ENCODE results near the gene NCF2. TPM values are rescaled to one million over a fixed set of nuclear protein-coding genes. Genes with fewer than 3 reads are reported as not detected.

Gene NCF2
- total RNA-seq, 6 experiments from 2014 or later, result 0.61 to 2.8 (median 1.5) TPM

- Mint-ChIP-seq H3K4me1 (ENCODE audit: low read depth) (peaks cover 59% of the 10 kb centered on the region), H3K36me3 (ENCODE audit: low read depth) (no peaks in the 10 kb centered on the region), H3K9me3 (no peaks in the 10 kb centered on the region), H3K27me3 (ENCODE audit: insufficient read depth) (no peaks in the 10 kb centered on the region; the same call in none of the 2 replicates), H3K27ac (peak overlapping the region; percentile 95), H3K4me3 (peak overlapping the region; percentile 73)
- no peak for TF ChIP-seq CTCF (IDR thresholded peaks at IDR 0.05)
- peak; percentile 27 for DNase-seq
Measured at GRCh38 chr1:183609759-183610452, 19.6 kb upstream of the NCF2 start.

GRCh38 chr1:183609313-183609712 lies 19.1 kb upstream of the NCF2 start:
- H3K27me3 Mint-ChIP-seq (ENCODE audit: insufficient read depth), result no peaks in the 10 kb centered on the region; the same call in 1 of the 2 replicates
- peak overlapping the region; percentile 95 for H3K27ac Mint-ChIP-seq
- DNase-seq, result peak; percentile 88
- TF ChIP-seq CTCF (IDR thresholded peaks at IDR 0.05), result peak; percentile 85
- H3K4me1 Mint-ChIP-seq (ENCODE audit: low read depth), result peaks cover 65% of the 10 kb centered on the region
- H3K4me3 Mint-ChIP-seq, result peak overlapping the region; percentile 73
- H3K9me3 Mint-ChIP-seq, result no peaks in the 10 kb centered on the region
- no peaks in the 10 kb centered on the region for H3K36me3 Mint-ChIP-seq (ENCODE audit: low read depth)

GRCh38 chr1:183607322-183607980 lies 17.2 kb upstream of the NCF2 start:
- Mint-ChIP-seq H3K36me3 (ENCODE audit: low read depth) (no peaks in the 10 kb centered on the region), H3K27me3 (ENCODE audit: insufficient read depth) (no peaks in the 10 kb centered on the region; the same call in 1 of the 2 replicates), H3K27ac (peak overlapping the region; percentile 95), H3K9me3 (no peaks in the 10 kb centered on the region), H3K4me3 (no peak overlapping the region), H3K4me1 (ENCODE audit: low read depth) (peaks cover 77% of the 10 kb centered on the region)
- TF ChIP-seq CTCF (IDR thresholded peaks at IDR 0.05), result no peak
- no peak for DNase-seq

GRCh38 chr1:183605904-183606303 lies 15.6 kb upstream of the NCF2 start:
- Mint-ChIP-seq H3K27me3 (ENCODE audit: insufficient read depth) (no peaks in the 10 kb centered on the region; the same call in none of the 2 replicates), H3K4me3 (no peak overlapping the region)
- no peak for DNase-seq

GRCh38 chr1:183604815-183605214 lies 14.6 kb upstream of the NCF2 start:
- Mint-ChIP-seq H3K27me3 (ENCODE audit: insufficient read depth) (no peaks in the 10 kb centered on the region; the same call in none of the 2 replicates), H3K36me3 (ENCODE audit: low read depth) (no peaks in the 10 kb centered on the region), H3K9me3 (no peaks in the 10 kb centered on the region), H3K27ac (peak overlapping the region; percentile 64; the same call in 1 of the 2 replicates), H3K4me3 (no peak overlapping the region), H3K4me1 (ENCODE audit: low read depth) (peaks cover 80% of the 10 kb centered on the region)
- DNase-seq, result no peak
- TF ChIP-seq CTCF (IDR thresholded peaks at IDR 0.05), result no peak

More at GRCh38 chr1:183605904-183606303, 15.6 kb upstream of the NCF2 start:
- Mint-ChIP-seq H3K9me3 (no peaks in the 10 kb centered on the region), H3K4me1 (ENCODE audit: low read depth) (peaks cover 80% of the 10 kb centered on the region), H3K27ac (peak overlapping the region; percentile 64; the same call in 1 of the 2 replicates), H3K36me3 (ENCODE audit: low read depth) (no peaks in the 10 kb centered on the region)
- TF ChIP-seq CTCF (IDR thresholded peaks at IDR 0.05), result no peak

All from HFFc6 (cell line).